GM12873 (cell line): Measurements from ENCODE around the gene EPB41L2.

ENCODE experiments used
- TF ChIP-seq, protein P1 (sequence below): IDR thresholded peaks from 2 replicates; pipeline ENCODE4 v1.5.1; 2012; ENCODE audit warnings: low read depth, mild to moderate bottlenecking, moderate library complexity, low read length, control low read depth; ENCODE audit not compliant: insufficient read depth; ENCODE audit errors: missing control alignments

Gene EPB41L2

DNA sequence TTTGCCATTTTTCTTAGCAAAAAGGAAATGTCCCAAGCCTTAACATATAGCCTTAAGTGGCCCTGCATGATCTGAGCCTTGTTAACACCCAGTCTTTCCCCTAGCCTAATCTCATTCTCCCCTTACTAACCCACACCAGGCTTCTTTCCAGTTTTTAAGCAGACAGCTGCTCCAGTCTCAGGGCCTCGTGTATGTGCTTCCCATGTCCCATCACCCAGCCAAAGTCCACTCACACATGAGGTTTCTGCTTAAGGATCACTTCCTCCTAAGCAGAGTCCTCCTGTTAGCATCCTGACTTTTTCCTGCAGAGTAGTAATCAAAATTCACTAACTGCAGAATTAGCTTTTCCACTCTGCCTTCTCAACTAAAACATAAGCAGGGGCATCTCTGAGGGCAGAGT is 139.7 kb downstream of the EPB41L2 start:
- TF ChIP-seq, protein P1, sequence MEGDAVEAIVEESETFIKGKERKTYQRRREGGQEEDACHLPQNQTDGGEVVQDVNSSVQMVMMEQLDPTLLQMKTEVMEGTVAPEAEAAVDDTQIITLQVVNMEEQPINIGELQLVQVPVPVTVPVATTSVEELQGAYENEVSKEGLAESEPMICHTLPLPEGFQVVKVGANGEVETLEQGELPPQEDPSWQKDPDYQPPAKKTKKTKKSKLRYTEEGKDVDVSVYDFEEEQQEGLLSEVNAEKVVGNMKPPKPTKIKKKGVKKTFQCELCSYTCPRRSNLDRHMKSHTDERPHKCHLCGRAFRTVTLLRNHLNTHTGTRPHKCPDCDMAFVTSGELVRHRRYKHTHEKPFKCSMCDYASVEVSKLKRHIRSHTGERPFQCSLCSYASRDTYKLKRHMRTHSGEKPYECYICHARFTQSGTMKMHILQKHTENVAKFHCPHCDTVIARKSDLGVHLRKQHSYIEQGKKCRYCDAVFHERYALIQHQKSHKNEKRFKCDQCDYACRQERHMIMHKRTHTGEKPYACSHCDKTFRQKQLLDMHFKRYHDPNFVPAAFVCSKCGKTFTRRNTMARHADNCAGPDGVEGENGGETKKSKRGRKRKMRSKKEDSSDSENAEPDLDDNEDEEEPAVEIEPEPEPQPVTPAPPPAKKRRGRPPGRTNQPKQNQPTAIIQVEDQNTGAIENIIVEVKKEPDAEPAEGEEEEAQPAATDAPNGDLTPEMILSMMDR = no peak

DNA sequence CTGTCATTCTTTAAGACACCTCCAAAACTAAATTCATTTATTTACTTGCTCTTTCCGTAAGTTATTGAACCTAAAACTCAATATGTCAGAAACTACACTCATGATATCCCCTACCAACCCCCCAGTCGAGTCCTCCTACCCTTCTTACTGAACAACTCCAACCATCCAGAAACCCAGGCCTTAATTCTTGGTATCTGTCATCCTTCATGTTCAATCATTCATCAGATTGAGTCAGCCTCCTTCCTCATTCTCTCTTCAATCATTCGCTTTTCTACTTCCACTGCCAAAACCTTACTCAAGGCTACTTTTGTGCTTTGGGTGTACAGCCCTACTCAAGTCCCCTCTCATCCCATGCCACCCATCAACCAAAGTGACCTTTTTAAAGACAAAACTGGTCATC is 140.1 kb downstream of the EPB41L2 start:
- TF ChIP-seq, protein P1 = no peak

DNA sequence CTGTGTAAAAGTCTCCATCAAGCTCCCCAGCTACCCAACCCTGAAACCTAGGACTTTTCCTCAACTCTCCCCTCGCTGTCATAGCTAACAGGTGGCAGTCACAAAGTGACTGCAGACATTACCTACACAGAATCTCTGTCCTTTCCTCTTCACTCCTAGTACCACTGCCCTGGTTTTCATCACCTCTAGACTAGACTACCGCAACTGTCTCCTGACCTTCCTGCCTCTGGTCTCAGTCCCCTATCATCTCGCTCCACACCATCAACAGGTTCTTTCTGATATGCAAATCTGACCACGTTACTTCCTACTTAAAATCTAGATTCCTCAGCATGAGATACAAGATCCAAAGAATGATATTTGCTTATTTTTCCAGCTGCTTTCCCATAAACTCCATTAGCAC is 142.1 kb downstream of the EPB41L2 start:
- TF ChIP-seq, protein P1 = no peak

DNA sequence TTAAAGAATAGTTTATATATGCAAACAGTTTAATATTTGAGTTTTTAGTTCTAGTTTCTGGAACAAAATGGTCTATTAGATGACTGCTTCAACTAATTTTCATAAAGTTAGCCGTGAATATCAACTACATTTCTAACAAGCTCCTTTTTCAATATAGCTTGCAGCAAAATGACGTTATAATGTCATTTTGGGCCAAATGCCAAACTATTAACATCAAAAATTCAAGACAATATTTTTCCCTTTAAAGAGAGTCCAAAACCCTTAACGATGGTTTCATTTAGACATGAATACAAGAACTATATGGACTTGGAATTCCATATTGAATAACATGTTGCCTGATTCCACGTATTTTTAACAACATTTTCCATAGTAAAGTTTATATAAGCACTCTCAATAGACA is 144.9 kb downstream of the EPB41L2 start:
- TF ChIP-seq, protein P1 = no peak

DNA sequence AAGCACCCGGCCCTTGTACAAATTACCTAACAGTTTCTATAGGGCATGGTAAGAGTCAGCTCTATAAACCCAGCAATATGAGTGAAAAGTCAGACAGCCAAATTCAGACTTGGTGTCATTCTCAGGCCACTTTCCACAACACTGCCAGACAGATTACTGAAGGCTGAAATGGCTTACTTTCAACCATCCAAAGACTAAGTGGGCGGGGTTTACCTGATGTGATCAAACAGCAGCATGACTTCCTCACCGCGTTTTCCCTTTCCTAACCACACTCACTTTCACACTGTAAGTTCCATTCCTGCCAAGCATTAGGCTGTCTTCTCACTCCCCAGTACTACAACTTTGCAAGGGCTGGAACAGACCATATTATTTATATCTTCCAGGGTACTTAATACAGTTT is 149.9 kb downstream of the EPB41L2 start:
- TF ChIP-seq, protein P1 = no peak

DNA sequence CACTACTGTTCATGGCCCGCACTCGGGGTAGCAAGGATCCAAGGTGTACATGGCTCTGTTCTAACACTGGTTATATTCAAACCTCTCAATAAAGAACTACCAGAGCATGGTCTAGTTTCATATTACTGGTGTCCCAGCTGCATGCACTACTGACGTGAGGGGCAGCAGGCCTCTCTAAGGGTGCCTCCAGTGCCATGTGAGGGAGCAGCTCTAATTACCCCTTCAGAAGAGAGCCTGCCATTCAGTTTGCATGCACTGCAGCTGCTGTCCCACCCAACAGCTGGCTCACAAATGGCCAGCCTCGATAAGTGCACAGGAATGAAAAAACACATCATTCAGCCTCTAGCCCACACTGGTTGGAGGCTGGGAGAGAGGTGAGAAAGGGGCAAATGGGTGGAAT is 150.6 kb downstream of the EPB41L2 start:
- TF ChIP-seq, protein P1 = no peak

DNA sequence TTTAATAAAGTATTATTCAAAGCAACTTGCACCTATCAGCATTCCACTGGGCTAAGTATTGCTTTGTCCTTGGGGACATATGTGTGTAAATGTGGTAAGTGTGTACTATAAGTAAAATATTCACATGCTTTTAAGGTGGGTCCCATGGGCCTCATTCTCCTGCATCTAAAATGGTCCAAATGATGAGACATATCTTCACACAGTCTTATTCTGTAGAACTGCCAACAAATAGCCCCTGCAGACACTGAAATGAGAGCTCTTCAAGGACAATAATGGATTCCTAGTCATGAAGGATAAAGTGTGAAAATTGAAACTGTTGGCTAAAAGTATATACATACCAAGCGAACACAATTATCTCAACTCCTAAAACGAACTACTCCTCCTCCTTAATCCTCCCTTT is 154.1 kb downstream of the EPB41L2 start:
- TF ChIP-seq, protein P1 = no peak
